Heart left ventricle (tissue), 13 donors: ENCODE data around the gene MSRB3.

Source experiments
- POLR2A ChIP-seq, 2 donors: fragments of 450-650 bp; IDR thresholded peaks; one replicate each; pipeline ENCODE4 v1.6.1; 2017; ENCODE audit warnings: antibody characterized with exemption in 2 of 2, mild to moderate bottlenecking in 2 of 2, moderate library complexity in 2 of 2
- TF ChIP-seq, protein P1 (sequence below), 12 donors: fragments of 200-600 bp; sonication (generic) in 4 of 12; IDR thresholded peaks; one replicate each; pipeline versions ENCODE4 v1.5.0 to v1.8.0; 2018 to 2022; ENCODE audit warnings: antibody characterized with exemption in 12 of 12, mild to moderate bottlenecking in 5 of 12
- donor health status: ischemic (EF 13 %, LVEDD 7.1; RV severe dilation, severe dysfunction).
- donor health status: DM: no; HTN: yes; CAD: no.
- donor health status: DM: no; HTN: no; CAD: no.
- donor health status: ischemic (EF 25% LVEDD 6.9; RV normal size, moderate dysfunction).
- donor health status: ischemic (EF 25% LVEDD 5.7; RV mildly dilated, moderate dysfunction).
- donor health status: ischemic (EF 35%, LVEDD 5.7; RV mildly dilated, moderate dysfunction).
- donor health status: nonischemic (EF 11% LVEDD 7.7; RV severe dilation, severe dysfunction).
- donor health status: DM: yes; HTN: yes; CAD: no.
- donor health status: PGD.
- donor health status: ischemic (EF 29% LVEDD 5.4; RV normal size, mild dysfunction).
- donor health status: nonischemic (EF 23%, LVEDD 6.1; RV moderate dilation, normal function).

- TF ChIP-seq, protein P1, sequence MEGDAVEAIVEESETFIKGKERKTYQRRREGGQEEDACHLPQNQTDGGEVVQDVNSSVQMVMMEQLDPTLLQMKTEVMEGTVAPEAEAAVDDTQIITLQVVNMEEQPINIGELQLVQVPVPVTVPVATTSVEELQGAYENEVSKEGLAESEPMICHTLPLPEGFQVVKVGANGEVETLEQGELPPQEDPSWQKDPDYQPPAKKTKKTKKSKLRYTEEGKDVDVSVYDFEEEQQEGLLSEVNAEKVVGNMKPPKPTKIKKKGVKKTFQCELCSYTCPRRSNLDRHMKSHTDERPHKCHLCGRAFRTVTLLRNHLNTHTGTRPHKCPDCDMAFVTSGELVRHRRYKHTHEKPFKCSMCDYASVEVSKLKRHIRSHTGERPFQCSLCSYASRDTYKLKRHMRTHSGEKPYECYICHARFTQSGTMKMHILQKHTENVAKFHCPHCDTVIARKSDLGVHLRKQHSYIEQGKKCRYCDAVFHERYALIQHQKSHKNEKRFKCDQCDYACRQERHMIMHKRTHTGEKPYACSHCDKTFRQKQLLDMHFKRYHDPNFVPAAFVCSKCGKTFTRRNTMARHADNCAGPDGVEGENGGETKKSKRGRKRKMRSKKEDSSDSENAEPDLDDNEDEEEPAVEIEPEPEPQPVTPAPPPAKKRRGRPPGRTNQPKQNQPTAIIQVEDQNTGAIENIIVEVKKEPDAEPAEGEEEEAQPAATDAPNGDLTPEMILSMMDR (IDR thresholded peaks at IDR 0.05), result no peak
- no peak for TF ChIP-seq POLR2A (IDR thresholded peaks at IDR 0.05)
Measured at GRCh38 chr12:65325183-65325582, 46.7 kb downstream of the MSRB3 start.
